HG03060 (cell line): ENCODE data around the gene DHX58.

Experiments used
- ATAC-seq: cut with Tn5 transposase; IDR thresholded peaks from one replicate; pipeline ENCODE4 v1.9.1; 2021; ENCODE audit warnings: low read depth, moderate number of reproducible peaks; ENCODE audit not compliant: unreplicated experiment

The DHX58 gene

GRCh38 chr17:42056635-42057034, 55.9 kb downstream of the DHX58 start:
- no peak for ATAC-seq

GRCh38 chr17:42055496-42055895, 57.0 kb downstream of the DHX58 start:
- no peak for ATAC-seq

- no peak for ATAC-seq
These were observed 57.5 kb downstream of the DHX58 start for GRCh38 chr17:42055027-42055426.

GRCh38 chr17:42053731-42054500, 58.6 kb downstream of the DHX58 start:
- ATAC-seq = no peak

GRCh38 chr17:42052346-42052877, 60.1 kb downstream of the DHX58 start:
- no peak for ATAC-seq

- ATAC-seq = no peak
These were observed 60.9 kb downstream of the DHX58 start for GRCh38 chr17:42051645-42052044.
